Gastrocnemius medialis (tissue), 4 donors: ENCODE results near the gene CHCHD6. TPM values are rescaled to one million over a fixed set of nuclear protein-coding genes. Genes with fewer than 3 reads are reported as not detected.

Source experiments
- ATAC-seq, 2 donors: fragments of 150-250 bp; one replicate each; pipeline ENCODE4 v1.9.1; 2016
- DNase-seq, 2 donors: peaks; one replicate each; pipeline ENCODE4 v3.0.0-alpha.2; 2019
- H3K27ac ChIP-seq, 4 donors: fragments of 200-600 bp; sonication (generic); 1 replicate in 1 of 4; 2 replicates in 3 of 4; pipeline ENCODE4 v1.5.1; 2016 to 2018; ENCODE audit warnings: mild to moderate bottlenecking in 2 of 4, moderate library complexity in 1 of 4
- H3K27me3 ChIP-seq, 3 donors: fragments of 200-600 bp; sonication (generic) in 2 of 3; 1 replicate in 1 of 3; 2 replicates in 2 of 3; pipeline versions ENCODE4 v1.5.1 to v1.6.0; 2016 to 2019; ENCODE audit warnings: mild to moderate bottlenecking in 1 of 3, moderate library complexity in 1 of 3
- H3K36me3 ChIP-seq, 2 donors: fragments of 200-600 bp; sonication (generic) in 1 of 2; one replicate each; pipeline ENCODE4 v1.5.1; 2017 to 2018
- H3K4me1 ChIP-seq, 2 donors: fragments of 200-600 bp; sonication (generic) in 1 of 2; one replicate each; pipeline ENCODE4 v1.5.1; 2016 to 2017; ENCODE audit warnings: mild to moderate bottlenecking in 2 of 2
- H3K4me3 ChIP-seq, 4 donors: fragments of 200-600 bp; sonication (generic) in 3 of 4; 1 replicate in 1 of 4; 2 replicates in 3 of 4; pipeline ENCODE4 v1.5.1; 2016 to 2019; ENCODE audit warnings: mild to moderate bottlenecking in 2 of 4
- H3K9me3 ChIP-seq, 3 donors: fragments of 200-600 bp; sonication (generic) in 2 of 3; 1 replicate in 1 of 3; 2 replicates in 2 of 3; pipeline ENCODE4 v1.5.1; 2016 to 2019
- CTCF ChIP-seq, 5 experiments: fragments of 450-650 bp in 3 of 5; fragments of 200-600 bp in 2 of 5; sonication (generic) in 2 of 5; IDR thresholded peaks in 4 of 5; conservative IDR thresholded peaks in 1 of 5; 1 replicate in 4 of 5; 2 replicates in 1 of 5; pipeline ENCODE4 v1.5.1; 2016 to 2019; ENCODE audit warnings: antibody characterized with exemption in 5 of 5, mild to moderate bottlenecking in 3 of 5, moderate library complexity in 3 of 5
- POLR2A ChIP-seq, 2 donors: fragments of 450-650 bp; IDR thresholded peaks; one replicate each; pipeline ENCODE4 v1.6.1; 2017; ENCODE audit warnings: antibody characterized with exemption in 2 of 2, mild to moderate bottlenecking in 2 of 2, moderate library complexity in 2 of 2
- in situ Hi-C, 4 donors: fragments of 200-750 bp; cut with MboI; loops; one replicate each; pipeline versions ENCODE4 v1.15.0 to v1.8.0; 2017; ENCODE audit warnings: low sequenced_read_pairs in 4 of 4
- intact Hi-C: fragments of 100-400 bp; cut with DNase I; formaldehyde crosslinking; loops from one replicate; pipeline ENCODE4 v1.15.1; 2023; ENCODE audit warnings: low total_unique reads
- total RNA-seq, 4 donors: library from RNA; depleted of rRNA; stranded (reverse); fragments of >200 nt; gene quantifications; one replicate each; pipeline versions ENCODE4 v1.1.0 to v1.2.3, GENCODE V29; 2016

The CHCHD6 gene
- total RNA-seq, 4 donors from 2014 or later: 2.7 to 4.2 (median 3.4) TPM

GRCh38 chr3:126952983-126953660 is 249.1 kb downstream of the CHCHD6 start:
- no peak overlapping the region for H3K4me3 ChIP-seq
- H3K27ac ChIP-seq: no peak overlapping the region
- intact Hi-C loops: no loop called here
- ATAC-seq (no peak), DNase-seq (no peak)
- no peaks in the 10 kb centered on the region for H3K9me3 ChIP-seq
- TF ChIP-seq CTCF (IDR thresholded peaks at IDR 0.05 in 4 of 5, conservative IDR thresholded peaks at IDR 0.05 in 1 of 5) (no peak), POLR2A (IDR thresholded peaks at IDR 0.05) (no peak)
- no peaks in the 10 kb centered on the region for H3K36me3 ChIP-seq
- H3K27me3 ChIP-seq: no peaks in the 10 kb centered on the region
- H3K4me1 ChIP-seq: peaks cover 9% of the 10 kb centered on the region in 2 donors
- in situ Hi-C loops: loop anchor here in 1 of 4 donors (25.0 kb wide), 1 partner anchor 191 kb away; no protein-coding TSS in a partner anchor

GRCh38 chr3:126954141-126954842 is 250.3 kb downstream of the CHCHD6 start:
- DNase-seq (no peak), ATAC-seq (no peak)
- Histone ChIP-seq H3K27ac (no peak overlapping the region), H3K4me1 (peaks cover 0 to under 1% of the 10 kb centered on the region in 2 donors), H3K27me3 (no peaks in the 10 kb centered on the region), H3K4me3 (no peak overlapping the region), H3K36me3 (no peaks in the 10 kb centered on the region), H3K9me3 (no peaks in the 10 kb centered on the region)
- TF ChIP-seq CTCF (IDR thresholded peaks at IDR 0.05 in 4 of 5, conservative IDR thresholded peaks at IDR 0.05 in 1 of 5) (no peak), POLR2A (IDR thresholded peaks at IDR 0.05) (no peak)
- intact Hi-C loops (no loop called here), in situ Hi-C loops (loop anchor here in 1 of 4 donors (25.0 kb wide), 1 partner anchor 192 kb away; no protein-coding TSS in a partner anchor)

- no peaks in the 10 kb centered on the region for H3K9me3 ChIP-seq
- no peaks in the 10 kb centered on the region for H3K36me3 ChIP-seq
- ATAC-seq (no peak), DNase-seq (no peak)
- in situ Hi-C loops (loop anchor here in 1 of 4 donors (25.0 kb wide), 1 partner anchor 193 kb away; no protein-coding TSS in a partner anchor), intact Hi-C loops (no loop called here)
- no peak overlapping the region for H3K27ac ChIP-seq
- H3K4me1 ChIP-seq: peaks cover under 1 to 3% of the 10 kb centered on the region in 2 donors
- no peak overlapping the region for H3K4me3 ChIP-seq
- no peaks in the 10 kb centered on the region for H3K27me3 ChIP-seq
- no peak for TF ChIP-seq CTCF (IDR thresholded peaks at IDR 0.05 in 4 of 5, conservative IDR thresholded peaks at IDR 0.05 in 1 of 5)
- no peak for TF ChIP-seq POLR2A (IDR thresholded peaks at IDR 0.05)
These were observed 251.2 kb downstream of the CHCHD6 start for GRCh38 chr3:126955004-126955790.

GRCh38 chr3:126956361-126956760 is 252.3 kb downstream of the CHCHD6 start:
- intact Hi-C loops: no loop called here
- ATAC-seq: no peak
- H3K36me3 ChIP-seq: no peaks in the 10 kb centered on the region
- H3K4me1 ChIP-seq: peaks cover 9 to 14% of the 10 kb centered on the region in 2 donors
- H3K27ac ChIP-seq: no peak overlapping the region
- H3K4me3 ChIP-seq: no peak overlapping the region
- no peaks in the 10 kb centered on the region for H3K9me3 ChIP-seq
- DNase-seq: no peak
- TF ChIP-seq POLR2A (IDR thresholded peaks at IDR 0.05) (no peak), CTCF (IDR thresholded peaks at IDR 0.05 in 4 of 5, conservative IDR thresholded peaks at IDR 0.05 in 1 of 5) (no peak)
- no peaks in the 10 kb centered on the region for H3K27me3 ChIP-seq
- in situ Hi-C loops: loop anchor here in 1 of 4 donors (25.0 kb wide), 1 partner anchor 194 kb away; no protein-coding TSS in a partner anchor
